K562 (cell line): ENCODE measurements around the gene MYL5. TPM values are rescaled to one million over a fixed set of nuclear protein-coding genes. Genes with fewer than 3 reads are reported as not detected.

Experiments
- ATAC-seq: fragments of 200-7000 bp; cut with Tn5 transposase; 3 replicates; pipeline ENCODE4 v1.9.1; 2020; ENCODE audit warnings: moderate library complexity
- BruUV-seq: library from RNA; stranded (reverse); fragments of 400-500 nt; replicated peaks from 2 replicates; lab custom pipeline; 2021; lab: Mats Ljungman, UMichigan
- CTCF ChIA-PET: fragments of 300-600 bp; formaldehyde crosslinking; extraction: SDS; loops from one replicate; lab custom pipeline; 2021; ENCODE audit warnings: low intra/inter-chr PET ratio; lab: Yijun Ruan, JAX
- POLR2A ChIA-PET: fragments of 300-600, 350-650 bp; sonication (Branson Sonifier 250); formaldehyde crosslinking; extraction: SDS; loops from one replicate; lab custom pipeline; 2021; ENCODE audit warnings: antibody characterized with exemption, inconsistent platforms; lab: Yijun Ruan, JAX
- DNase-seq, 4 experiments: peaks; one replicate each; pipeline versions ENCODE4 v3.0.0 to v3.0.0-alpha.2; 2011 to 2018; ENCODE audit warnings: low spot score in 3 of 4, mixed read lengths in 3 of 4; ENCODE audit errors: extremely low read depth in 1 of 4
- FAIRE-seq: peaks from 2 replicates; lab custom pipeline; 2011; peaks lifted over from hg19 to GRCh38; lab: Jason Lieb, UNC
- H2AFZ ChIP-seq: 2 replicates; pipeline ENCODE4 v1.6.0; 2011; ENCODE audit warnings: low read depth, low read length, control low read depth, inconsistent platforms
- H3K27ac ChIP-seq: fragments of 200-600 bp; 3 replicates; pipeline ENCODE4 v1.8.0; 2011; ENCODE audit warnings: low read depth, mild to moderate bottlenecking, control low read depth, inconsistent platforms, low read length, moderate library complexity, mixed read lengths; ENCODE audit errors: extremely low read depth
- H3K27me3 ChIP-seq, 2 experiments: fragments of 300-600 bp in 1 of 2; 2 replicates in 1 of 2; 3 replicates in 1 of 2; pipeline versions ENCODE4 v1.6.0 to v1.8.0; 2011; ENCODE audit warnings: inconsistent platforms in 2 of 2, low read length in 2 of 2, mild to moderate bottlenecking in 1 of 2, mixed read lengths in 1 of 2, moderate library complexity in 1 of 2; ENCODE audit not compliant: control insufficient read depth in 2 of 2, insufficient read depth in 2 of 2
- H3K36me3 ChIP-seq: fragments of 300-600 bp; 3 replicates; pipeline ENCODE4 v1.8.0; 2011; ENCODE audit warnings: mild to moderate bottlenecking, low read length, inconsistent platforms; ENCODE audit not compliant: control insufficient read depth, insufficient read depth
- H3K4me1 ChIP-seq, 2 experiments: fragments of 200-600 bp in 1 of 2; replicated peaks in 1 of 2; 2 replicates in 1 of 2; 3 replicates in 1 of 2; pipeline versions ENCODE4 v1.5.1 to v1.8.0; 2011; ENCODE audit warnings: inconsistent platforms in 2 of 2, low read length in 2 of 2, mild to moderate bottlenecking in 1 of 2, mixed read lengths in 1 of 2, moderate library complexity in 1 of 2; ENCODE audit not compliant: control insufficient read depth in 2 of 2, insufficient read depth in 2 of 2
- H3K4me2 ChIP-seq: 2 replicates; pipeline ENCODE4 v1.6.1; 2011; ENCODE audit warnings: low read length, control low read depth, inconsistent platforms, mixed read lengths; ENCODE audit not compliant: insufficient read depth
- H3K4me3 ChIP-seq: fragments of 200-600 bp; sonication (generic), shearing (Covaris generic); 2 replicates; pipeline ENCODE4 v1.5.1; 2016; ENCODE audit warnings: control low read depth, inconsistent platforms
- H3K79me2 ChIP-seq: fragments of 200-600 bp; 3 replicates; pipeline ENCODE4 v1.8.0; 2011; ENCODE audit warnings: low read length, inconsistent platforms; ENCODE audit not compliant: control insufficient read depth, insufficient read depth
- H3K9ac ChIP-seq, 2 experiments: 2 replicates each; pipeline versions ENCODE4 v1.6.0 to v1.6.1; 2011; ENCODE audit warnings: low read depth in 2 of 2, low read length in 2 of 2, control low read depth in 1 of 2, inconsistent platforms in 1 of 2, mild to moderate bottlenecking in 1 of 2, mixed read lengths in 1 of 2; ENCODE audit not compliant: insufficient read depth in 1 of 2
- H3K9me1 ChIP-seq: one replicate; pipeline ENCODE4 v1.6.0; 2011; ENCODE audit warnings: inconsistent platforms, mild to moderate bottlenecking, low read length, moderate library complexity; ENCODE audit not compliant: control insufficient read depth, insufficient read depth
- H3K9me3 ChIP-seq: replicated peaks from 2 replicates; pipeline ENCODE4 v1.5.1; 2011; ENCODE audit warnings: low read depth, low read length, inconsistent platforms; ENCODE audit not compliant: control insufficient read depth, insufficient read depth
- H4K20me1 ChIP-seq: replicated peaks from 2 replicates; pipeline ENCODE4 v1.6.1; 2011; ENCODE audit warnings: low read length, inconsistent platforms, mixed read lengths; ENCODE audit not compliant: control insufficient read depth, insufficient read depth
- KAT7 ChIP-seq: sonication (generic); formaldehyde crosslinking; IDR thresholded peaks from 2 replicates; pipeline ENCODE4 v1.8.0; 2022; ENCODE audit warnings: missing genetic modification reagents, mild to moderate bottlenecking, borderline replicate concordance
- KDM5B ChIP-seq: fragments of 200-600 bp; sonication (generic); IDR thresholded peaks from 2 replicates; pipeline ENCODE4 v1.6.1; 2012; ENCODE audit warnings: low read depth, mild to moderate bottlenecking, moderate library complexity, low read length, control low read depth, inconsistent platforms; ENCODE audit not compliant: insufficient replicate concordance
- MCM2 ChIP-seq: fragments of 450-650 bp; IDR thresholded peaks from 2 replicates; pipeline ENCODE4 v1.6.1; 2017; ENCODE audit warnings: low read depth, mild to moderate bottlenecking
- PCBP2 ChIP-seq: fragments of 200-400 bp; formaldehyde crosslinking; IDR thresholded peaks from 2 replicates; pipeline ENCODE4 v1.6.1; 2018; ENCODE audit warnings: low read length, low read depth, mild to moderate bottlenecking, moderate library complexity; ENCODE audit not compliant: poor library complexity, severe bottlenecking
- SMC3 ChIP-seq: conservative IDR thresholded peaks from 2 replicates; pipeline ENCODE4 v1.6.1; 2011; ENCODE audit warnings: low read depth, low read length, improper control_type of control experiment; ENCODE audit not compliant: insufficient read depth
- WGBS: fragments of 100-300 bp; shearing (Covaris generic); methylation state at CpG from one replicate; pipeline ENCODE4 v1.1.6; 2016; ENCODE audit warnings: low coverage, mixed read lengths; ENCODE audit not compliant: insufficient coverage; ENCODE audit errors: missing lambda C conversion rate; 5-methylcytosine and 5-hydroxymethylcytosine counted together
- in situ Hi-C: fragments of 300-500 bp; cut with MboI; formaldehyde crosslinking; loops from 4 replicates; pipeline ENCODE4 v1.15.0; 2018; ENCODE audit warnings: inconsistent platforms, mixed read lengths
- intact Hi-C: fragments of 100-400 bp; cut with micrococcal nuclease; formaldehyde crosslinking; loops from 2 replicates; pipeline ENCODE4 v1.14.2; 2022
- polyA plus RNA-seq, 8 experiments: library from polyadenylated mRNA; depleted of rRNA in 4 of 8; stranded (reverse) in 5 of 8; unstranded in 3 of 8; fragments of >200 nt; fragmentation: Nextera tagmentation in 2 of 8; fragmentation: Illumina TruSeq in 1 of 8; extraction: Ambion mirVana in 2 of 8; extraction: Trizol in 1 of 8; gene quantifications; 2 replicates each; pipeline versions ENCODE4 v1.2.1 to v1.2.3, GENCODE V29; 2011 to 2014; ENCODE audit warnings: inconsistent platforms in 1 of 8, missing spikeins in 1 of 8
- total RNA-seq, 7 experiments: library from RNA; depleted of rRNA in 6 of 7; stranded (reverse); fragments of >200 nt in 6 of 7; fragmentation: Illumina TruSeq in 2 of 7; extraction: Trizol in 2 of 7; gene quantifications; 2 replicates each; pipeline versions ENCODE4 v1.2.1 to v1.2.3, GENCODE V29; 2011 to 2021; ENCODE audit warnings: low replicate concordance in 1 of 7
- TF ChIP-seq, protein P1 (sequence below): fragments of 450-650 bp; IDR thresholded peaks from 2 replicates; pipeline ENCODE4 v1.7.0; 2016; ENCODE audit warnings: borderline replicate concordance

Gene MYL5
- total and polyA plus RNA-seq, 9 of the 15 experiments (the other 6 are each of a cell fraction or from before 2014, with no cell fraction given), result 1.4 to 10.0 (median 4.1) TPM

DNA sequence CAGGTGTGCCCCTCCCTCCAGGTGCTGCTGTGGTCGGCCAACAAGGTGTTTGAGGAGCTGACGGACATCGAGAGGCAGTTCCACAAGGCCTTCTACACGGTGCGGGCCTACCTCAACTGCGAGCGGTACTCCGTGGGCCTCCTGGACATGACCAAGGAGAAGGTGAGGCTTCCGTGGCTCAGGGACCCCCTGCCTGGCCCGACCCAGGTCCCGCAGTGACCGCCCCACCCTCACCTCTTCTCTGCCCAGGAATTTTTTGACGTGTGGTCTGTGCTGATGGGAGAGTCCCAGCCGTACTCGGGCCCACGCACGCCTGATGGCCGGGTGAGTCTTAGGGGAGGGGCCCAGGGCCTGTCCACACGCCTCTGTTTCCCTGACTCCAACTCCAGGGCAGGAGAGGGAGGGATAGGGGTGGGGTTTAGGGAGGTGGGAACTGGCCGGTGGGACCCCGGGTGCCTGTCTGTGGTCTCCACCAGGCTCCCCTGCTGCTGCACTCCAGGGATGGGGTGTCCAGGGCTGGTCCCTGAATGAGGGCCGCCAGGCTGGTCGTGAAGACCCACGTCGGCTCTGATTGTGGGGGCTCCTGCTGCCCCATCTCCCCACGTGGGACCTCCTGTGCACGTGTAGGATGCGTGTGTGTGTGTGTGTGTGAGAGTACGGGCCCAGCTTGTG is 20.4 kb upstream of the MYL5 start:
- intact Hi-C loops, result no loop called here
- Histone ChIP-seq H3K9me3 (peaks cover 2% of the 10 kb centered on the region; the same call in 1 of the 2 replicates), H3K4me2 (no peak overlapping the region), H3K9ac (peak overlapping the region in 1 of 2 experiments; percentile 26; a peak in 1 of 4 replicates), H3K79me2 (no peaks in the 10 kb centered on the region), H3K9me1 (no peaks in the 10 kb centered on the region), H3K4me1 (peaks cover 0 to 71% of the 10 kb centered on the region in 2 experiments; a peak in 2 of 5 replicates), H3K27ac (no peak overlapping the region), H2AFZ (no peak overlapping the region), H3K36me3 (no peaks in the 10 kb centered on the region)
- FAIRE-seq, result no peak
- no peak for TF ChIP-seq KDM5B
- TF ChIP-seq, all 486 proteins: peak for 0
- CTCF ChIA-PET, result no interaction called here
- Histone ChIP-seq H3K4me3 (no peak overlapping the region), H4K20me1 (no peaks in the 10 kb centered on the region), H3K27me3 (peaks cover 35 to 69% of the 10 kb centered on the region in 2 experiments; a peak in 4 of 5 replicates)
- DNase-seq (no peak), ATAC-seq (no peak)
- no TSS peak for BruUV-seq
- 14% methylated on average over 28 of the region's 29 CpGs for WGBS
- in situ Hi-C loops, result no loop called here
- POLR2A ChIA-PET, result no interaction called here

DNA sequence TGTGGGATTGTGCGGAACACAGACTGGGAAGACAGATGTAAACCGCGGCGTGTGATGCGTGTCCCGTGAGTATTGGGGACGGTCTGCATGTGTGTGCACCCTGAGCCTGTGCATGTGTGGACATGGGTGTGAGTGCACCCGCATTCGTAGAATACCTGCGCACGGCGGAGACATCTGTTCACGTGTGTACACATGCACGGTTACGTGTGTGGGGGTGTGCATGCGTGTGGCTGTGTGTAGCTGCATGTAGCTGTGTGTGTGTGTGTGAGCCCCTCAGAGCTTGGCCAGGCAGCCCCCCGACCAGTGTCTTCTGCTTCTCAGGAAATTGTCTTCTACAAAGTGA is 19.9 kb upstream of the MYL5 start:
- CTCF ChIA-PET, result no interaction called here
- Histone ChIP-seq H3K79me2 (no peaks in the 10 kb centered on the region), H3K9me3 (peaks cover 3% of the 10 kb centered on the region; the same call in 1 of the 2 replicates), H3K4me1 (peaks cover 0 to 70% of the 10 kb centered on the region in 2 experiments; a peak in 2 of 5 replicates), H3K4me2 (no peak overlapping the region), H4K20me1 (no peaks in the 10 kb centered on the region), H3K9ac (0 out of 4 replicates have a peak overlapping the region, but pooled peaks of 1 of the 2 experiments have one; percentile 17), H2AFZ (no peak overlapping the region), H3K27ac (no peak overlapping the region), H3K9me1 (no peaks in the 10 kb centered on the region), H3K36me3 (no peaks in the 10 kb centered on the region), H3K27me3 (peaks cover 35 to 64% of the 10 kb centered on the region in 2 experiments; a peak in 4 of 5 replicates), H3K4me3 (no peak overlapping the region)
- BruUV-seq, result no TSS peak
- FAIRE-seq (no peak), DNase-seq (no peak), ATAC-seq (no peak)
- WGBS, result 28% methylated on average over 16 of the region's 17 CpGs
- intact Hi-C loops (no loop called here), in situ Hi-C loops (no loop called here)
- POLR2A ChIA-PET, result no interaction called here
- no peak for TF ChIP-seq SMC3
- no peak for TF ChIP-seq MCM2
- TF ChIP-seq, protein P1, sequence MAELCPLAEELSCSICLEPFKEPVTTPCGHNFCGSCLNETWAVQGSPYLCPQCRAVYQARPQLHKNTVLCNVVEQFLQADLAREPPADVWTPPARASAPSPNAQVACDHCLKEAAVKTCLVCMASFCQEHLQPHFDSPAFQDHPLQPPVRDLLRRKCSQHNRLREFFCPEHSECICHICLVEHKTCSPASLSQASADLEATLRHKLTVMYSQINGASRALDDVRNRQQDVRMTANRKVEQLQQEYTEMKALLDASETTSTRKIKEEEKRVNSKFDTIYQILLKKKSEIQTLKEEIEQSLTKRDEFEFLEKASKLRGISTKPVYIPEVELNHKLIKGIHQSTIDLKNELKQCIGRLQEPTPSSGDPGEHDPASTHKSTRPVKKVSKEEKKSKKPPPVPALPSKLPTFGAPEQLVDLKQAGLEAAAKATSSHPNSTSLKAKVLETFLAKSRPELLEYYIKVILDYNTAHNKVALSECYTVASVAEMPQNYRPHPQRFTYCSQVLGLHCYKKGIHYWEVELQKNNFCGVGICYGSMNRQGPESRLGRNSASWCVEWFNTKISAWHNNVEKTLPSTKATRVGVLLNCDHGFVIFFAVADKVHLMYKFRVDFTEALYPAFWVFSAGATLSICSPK, result no peak
- TF ChIP-seq KAT7 (CRISPR knock-in tag), result no peak
- TF ChIP-seq PCBP2, result no peak
